Measurements from ENCODE around the gene TMEM183A. TPM values are rescaled to one million over a fixed set of nuclear protein-coding genes. Genes with fewer than 3 reads are reported as not detected.

TMEM183A gene
- total and polyA plus RNA-seq, 5 donors from 2014 or later = 53.6 to 130 (median 66.0) TPM

DNA sequence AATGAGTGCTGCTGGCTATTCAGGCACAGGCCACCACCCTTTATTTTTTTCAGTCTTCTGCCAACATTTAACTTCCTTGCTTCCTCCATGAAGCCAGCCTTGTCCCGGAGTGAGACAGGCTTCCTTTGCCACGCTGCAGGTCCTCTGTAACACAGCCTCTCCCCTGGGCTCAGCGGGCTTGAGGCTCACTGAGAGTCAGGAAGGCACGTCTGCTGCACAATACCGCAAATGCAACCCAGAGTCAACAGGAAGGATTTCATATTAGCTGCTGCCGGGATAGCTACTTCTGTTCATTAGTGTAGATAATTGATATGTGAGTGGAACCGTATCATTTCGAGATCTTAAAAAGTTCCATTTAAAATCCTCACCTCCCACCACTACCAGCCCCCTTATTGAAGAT lies 56.1 kb downstream of the TMEM183A start:
- Mint-ChIP-seq H3K27me3 (peaks cover 5% of the 10 kb centered on the region), H3K9me3 (no peaks in the 10 kb centered on the region), H3K36me3 (no peaks in the 10 kb centered on the region), H3K27ac (no peak overlapping the region), H3K4me3 (no peak overlapping the region), H3K4me1 (no peaks in the 10 kb centered on the region)
- no peaks in the 10 kb centered on the region for H3K4me1 ChIP-seq (ENCODE audit: control insufficient read depth, insufficient read depth, low read length, poor library complexity, severe bottlenecking)
- no peaks in the 10 kb centered on the region for H3K27me3 ChIP-seq (ENCODE audit: control insufficient read depth, insufficient read depth, low read length)
- ATAC-seq (ENCODE audit: low read depth in 2 of 2) = no peak
- H3K4me3 ChIP-seq (ENCODE audit: low read depth, low read length) = no peak overlapping the region
- H3K9me3 ChIP-seq (ENCODE audit: control insufficient read depth in 2 of 2, low read length in 2 of 2) = no peaks in the 10 kb centered on the region
- no peaks in the 10 kb centered on the region for H3K36me3 ChIP-seq (ENCODE audit: control insufficient read depth, insufficient read depth, low read length)
- no peak for DNase-seq
- H3K27ac ChIP-seq (ENCODE audit: insufficient read depth, low read length, poor library complexity, severe bottlenecking) = no peak overlapping the region

DNA sequence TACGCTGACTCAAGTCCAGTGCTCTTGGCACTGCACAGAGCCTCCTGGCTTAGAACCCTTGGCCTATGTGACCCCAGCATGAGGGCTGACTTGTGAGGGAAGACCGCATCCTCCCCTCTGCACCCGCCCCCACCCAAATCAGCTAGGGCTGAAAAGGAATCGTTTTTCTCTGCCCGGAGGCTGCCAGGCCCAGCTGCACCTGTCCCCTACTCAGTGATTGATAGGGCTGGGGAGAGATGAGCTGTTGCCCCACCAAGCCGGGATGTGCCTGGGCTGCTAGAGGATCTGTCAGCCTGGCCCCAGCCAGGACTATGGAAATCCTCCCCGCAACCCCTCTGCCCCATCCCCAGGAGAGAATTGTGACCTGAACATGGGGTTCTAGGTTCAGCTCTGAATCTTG lies 58.0 kb downstream of the TMEM183A start:
- H3K27me3 ChIP-seq (ENCODE audit: control insufficient read depth, insufficient read depth, low read length) = no peaks in the 10 kb centered on the region
- no peaks in the 10 kb centered on the region for H3K4me1 Mint-ChIP-seq
- no peaks in the 10 kb centered on the region for H3K9me3 Mint-ChIP-seq
- H3K36me3 ChIP-seq (ENCODE audit: control insufficient read depth, insufficient read depth, low read length) = no peaks in the 10 kb centered on the region
- no peak overlapping the region for H3K4me3 ChIP-seq (ENCODE audit: low read depth, low read length)
- no peak overlapping the region for H3K27ac ChIP-seq (ENCODE audit: insufficient read depth, low read length, poor library complexity, severe bottlenecking)
- peaks cover 5% of the 10 kb centered on the region for H3K27me3 Mint-ChIP-seq
- no peak overlapping the region for H3K27ac Mint-ChIP-seq
- no peaks in the 10 kb centered on the region for H3K36me3 Mint-ChIP-seq
- H3K4me3 Mint-ChIP-seq = no peak overlapping the region
- no peak for ATAC-seq (ENCODE audit: low read depth in 2 of 2)
- no peaks in the 10 kb centered on the region for H3K9me3 ChIP-seq (ENCODE audit: control insufficient read depth in 2 of 2, low read length in 2 of 2)
- no peak for DNase-seq
- H3K4me1 ChIP-seq (ENCODE audit: control insufficient read depth, insufficient read depth, low read length, poor library complexity, severe bottlenecking) = no peaks in the 10 kb centered on the region

- Histone ChIP-seq H3K36me3 (ENCODE audit: control insufficient read depth, insufficient read depth, low read length) (no peaks in the 10 kb centered on the region), H3K4me3 (ENCODE audit: low read depth, low read length) (no peak overlapping the region), H3K27ac (ENCODE audit: insufficient read depth, low read length, poor library complexity, severe bottlenecking) (no peak overlapping the region), H3K9me3 (ENCODE audit: control insufficient read depth in 2 of 2, low read length in 2 of 2) (no peaks in the 10 kb centered on the region), H3K27me3 (ENCODE audit: control insufficient read depth, insufficient read depth, low read length) (no peaks in the 10 kb centered on the region), H3K4me1 (ENCODE audit: control insufficient read depth, insufficient read depth, low read length, poor library complexity, severe bottlenecking) (no peaks in the 10 kb centered on the region)
- H3K36me3 Mint-ChIP-seq = no peaks in the 10 kb centered on the region
- ATAC-seq (ENCODE audit: low read depth in 2 of 2) = no peak
- H3K9me3 Mint-ChIP-seq = no peaks in the 10 kb centered on the region
- H3K27ac Mint-ChIP-seq = no peak overlapping the region
- peaks cover 5% of the 10 kb centered on the region for H3K27me3 Mint-ChIP-seq
- H3K4me3 Mint-ChIP-seq = no peak overlapping the region
- no peaks in the 10 kb centered on the region for H3K4me1 Mint-ChIP-seq
- no peak for DNase-seq
These were observed 58.8 kb downstream of the TMEM183A start for GRCh38 chr1:203065986-203066385.

DNA sequence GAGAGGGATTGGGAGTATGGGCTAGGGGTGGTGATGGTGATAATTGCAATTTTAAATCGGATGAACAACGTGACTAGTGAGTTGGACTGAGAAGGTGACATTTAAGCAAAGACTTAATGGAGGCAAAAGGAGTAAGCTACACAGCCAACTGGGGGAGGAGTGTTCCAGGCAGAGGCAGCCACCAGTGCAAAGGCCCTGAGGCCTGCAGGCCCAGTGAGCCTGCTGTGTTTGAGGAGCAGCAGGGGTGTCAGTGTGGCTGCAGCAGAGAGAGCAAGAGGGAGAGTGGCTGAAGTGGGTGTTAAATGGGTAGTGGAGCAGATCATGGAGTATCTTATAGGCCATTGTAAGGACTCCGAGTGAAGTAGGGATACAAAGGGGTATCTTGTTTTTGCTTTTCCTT lies 59.8 kb downstream of the TMEM183A start:
- H3K4me3 ChIP-seq (ENCODE audit: low read depth, low read length) = no peak overlapping the region
- H3K4me1 Mint-ChIP-seq = no peaks in the 10 kb centered on the region
- ATAC-seq (ENCODE audit: low read depth in 2 of 2) = no peak
- no peaks in the 10 kb centered on the region for H3K9me3 ChIP-seq (ENCODE audit: control insufficient read depth in 2 of 2, low read length in 2 of 2)
- H3K27ac ChIP-seq (ENCODE audit: insufficient read depth, low read length, poor library complexity, severe bottlenecking) = no peak overlapping the region
- H3K36me3 ChIP-seq (ENCODE audit: control insufficient read depth, insufficient read depth, low read length) = no peaks in the 10 kb centered on the region
- no peak overlapping the region for H3K27ac Mint-ChIP-seq
- H3K27me3 Mint-ChIP-seq = peaks cover 5% of the 10 kb centered on the region
- H3K36me3 Mint-ChIP-seq = no peaks in the 10 kb centered on the region
- H3K4me3 Mint-ChIP-seq = no peak overlapping the region
- H3K4me1 ChIP-seq (ENCODE audit: control insufficient read depth, insufficient read depth, low read length, poor library complexity, severe bottlenecking) = no peaks in the 10 kb centered on the region
- DNase-seq = no peak
- no peaks in the 10 kb centered on the region for H3K27me3 ChIP-seq (ENCODE audit: control insufficient read depth, insufficient read depth, low read length)
- H3K9me3 Mint-ChIP-seq = no peaks in the 10 kb centered on the region

DNA sequence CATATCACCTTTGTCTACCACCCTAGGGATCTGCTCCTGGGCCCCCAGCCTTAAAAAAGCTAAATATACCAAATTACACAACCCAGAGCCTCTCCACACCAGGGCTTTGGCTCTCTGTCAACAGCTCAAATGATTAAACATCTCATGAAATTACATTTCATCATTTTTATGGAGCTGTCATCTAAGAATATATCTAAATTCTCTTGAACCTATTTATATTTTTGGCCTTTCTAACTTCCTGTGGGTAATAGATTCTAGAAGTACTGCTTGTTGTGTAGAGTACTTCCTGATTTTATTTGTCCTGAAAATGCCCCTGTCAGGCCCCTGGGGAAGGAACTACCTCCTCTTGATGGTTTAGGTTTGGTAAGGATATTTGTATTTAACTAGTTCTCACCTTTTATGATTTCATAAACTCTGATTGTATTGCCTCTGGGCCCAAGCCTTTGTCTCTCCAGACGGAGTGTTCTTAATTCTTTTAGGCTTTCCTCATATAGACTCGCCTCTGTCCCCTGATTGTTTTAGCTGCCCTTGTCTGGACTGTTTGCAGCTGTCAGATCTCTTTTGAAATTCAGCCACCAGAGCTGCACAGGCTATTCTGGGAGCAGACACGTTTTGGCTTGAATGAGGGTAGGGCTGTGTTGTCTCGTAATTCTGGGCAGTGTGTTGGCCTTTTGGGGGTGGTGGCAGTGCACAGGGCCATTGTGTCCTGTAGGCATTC lies 62.0 kb downstream of the TMEM183A start:
- Mint-ChIP-seq H3K36me3 (peaks cover 3% of the 10 kb centered on the region), H3K4me3 (no peak overlapping the region), H3K4me1 (no peaks in the 10 kb centered on the region), H3K9me3 (peaks cover 0 to 1% (median 0%) of the 10 kb centered on the region in 7 donors), H3K27ac (no peak overlapping the region), H3K27me3 (peaks cover 18% of the 10 kb centered on the region)
- no peak for ATAC-seq (ENCODE audit: low read depth in 2 of 2)
- Histone ChIP-seq H3K36me3 (ENCODE audit: control insufficient read depth, insufficient read depth, low read length) (no peaks in the 10 kb centered on the region), H3K27me3 (ENCODE audit: control insufficient read depth, insufficient read depth, low read length) (peaks cover 6% of the 10 kb centered on the region), H3K27ac (ENCODE audit: insufficient read depth, low read length, poor library complexity, severe bottlenecking) (no peak overlapping the region), H3K4me1 (ENCODE audit: control insufficient read depth, insufficient read depth, low read length, poor library complexity, severe bottlenecking) (no peaks in the 10 kb centered on the region), H3K9me3 (ENCODE audit: control insufficient read depth in 2 of 2, low read length in 2 of 2) (no peaks in the 10 kb centered on the region), H3K4me3 (ENCODE audit: low read depth, low read length) (no peak overlapping the region)
- no peak for DNase-seq

- H3K27ac Mint-ChIP-seq = no peak overlapping the region
- Histone ChIP-seq H3K27me3 (ENCODE audit: control insufficient read depth, insufficient read depth, low read length) (peaks cover 10% of the 10 kb centered on the region), H3K36me3 (ENCODE audit: control insufficient read depth, insufficient read depth, low read length) (no peaks in the 10 kb centered on the region), H3K4me3 (ENCODE audit: low read depth, low read length) (no peak overlapping the region), H3K9me3 (ENCODE audit: control insufficient read depth in 2 of 2, low read length in 2 of 2) (no peaks in the 10 kb centered on the region), H3K4me1 (ENCODE audit: control insufficient read depth, insufficient read depth, low read length, poor library complexity, severe bottlenecking) (peaks cover 4% of the 10 kb centered on the region), H3K27ac (ENCODE audit: insufficient read depth, low read length, poor library complexity, severe bottlenecking) (no peak overlapping the region)
- DNase-seq (no peak), ATAC-seq (ENCODE audit: low read depth in 2 of 2) (no peak)
- H3K4me3 Mint-ChIP-seq = no peak overlapping the region
- peaks cover 34% of the 10 kb centered on the region for H3K27me3 Mint-ChIP-seq
- H3K9me3 Mint-ChIP-seq = peaks cover 0 to 1% (median 0%) of the 10 kb centered on the region in 7 donors
- H3K36me3 Mint-ChIP-seq = peaks cover 3% of the 10 kb centered on the region
- H3K4me1 Mint-ChIP-seq = peaks cover 0 to 6% (median 2%) of the 10 kb centered on the region in 4 donors
These were observed 64.9 kb downstream of the TMEM183A start for GRCh38 chr1:203072002-203072602.

GRCh38 chr1:203072911-203073310 lies 65.7 kb downstream of the TMEM183A start:
- Mint-ChIP-seq H3K4me1 (peaks cover 0 to 6% (median 2%) of the 10 kb centered on the region in 4 donors), H3K27ac (no peak overlapping the region), H3K9me3 (peaks cover 0 to 1% (median 0%) of the 10 kb centered on the region in 7 donors), H3K4me3 (no peak overlapping the region), H3K27me3 (peaks cover 39% of the 10 kb centered on the region), H3K36me3 (peaks cover 3% of the 10 kb centered on the region)
- Histone ChIP-seq H3K27me3 (ENCODE audit: control insufficient read depth, insufficient read depth, low read length) (peaks cover 10% of the 10 kb centered on the region), H3K36me3 (ENCODE audit: control insufficient read depth, insufficient read depth, low read length) (no peaks in the 10 kb centered on the region), H3K4me1 (ENCODE audit: control insufficient read depth, insufficient read depth, low read length, poor library complexity, severe bottlenecking) (peaks cover 4% of the 10 kb centered on the region), H3K4me3 (ENCODE audit: low read depth, low read length) (no peak overlapping the region), H3K27ac (ENCODE audit: insufficient read depth, low read length, poor library complexity, severe bottlenecking) (no peak overlapping the region), H3K9me3 (ENCODE audit: control insufficient read depth in 2 of 2, low read length in 2 of 2) (no peaks in the 10 kb centered on the region)
- no peak for DNase-seq
- no peak for ATAC-seq (ENCODE audit: low read depth in 2 of 2)

DNA sequence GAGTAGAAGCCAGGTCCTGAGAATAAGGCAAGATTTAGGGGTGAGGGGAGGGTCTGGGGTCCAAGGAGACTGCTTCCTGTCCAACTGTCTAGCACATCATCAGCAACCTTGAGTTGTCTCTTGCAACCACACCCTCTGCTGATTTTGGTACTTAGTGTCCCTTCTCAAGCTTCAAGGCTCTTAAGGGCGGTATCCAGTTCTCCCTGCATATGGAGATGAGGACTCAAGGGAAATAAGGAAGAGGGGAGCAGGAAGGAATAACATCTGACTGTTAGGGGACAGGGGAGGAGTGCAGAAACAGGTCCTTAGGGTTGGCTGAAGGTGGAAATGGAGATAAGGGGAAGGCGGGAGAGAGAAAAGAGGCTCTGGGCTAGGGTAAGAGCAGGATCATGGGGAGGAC lies 66.3 kb downstream of the TMEM183A start:
- Mint-ChIP-seq H3K4me1 (peaks cover 0 to 6% (median 2%) of the 10 kb centered on the region in 4 donors), H3K9me3 (peaks cover 0 to 1% (median 0%) of the 10 kb centered on the region in 7 donors)
- ATAC-seq (ENCODE audit: low read depth in 2 of 2) = no peak

More for the DNA sequence above, 66.3 kb downstream of the TMEM183A start:
- no peak for DNase-seq
- H3K4me1 ChIP-seq (ENCODE audit: control insufficient read depth, insufficient read depth, low read length, poor library complexity, severe bottlenecking) = peaks cover 4% of the 10 kb centered on the region
- peaks cover 45% of the 10 kb centered on the region for H3K27me3 Mint-ChIP-seq
- no peaks in the 10 kb centered on the region for H3K9me3 ChIP-seq (ENCODE audit: control insufficient read depth in 2 of 2, low read length in 2 of 2)
- H3K27ac ChIP-seq (ENCODE audit: insufficient read depth, low read length, poor library complexity, severe bottlenecking) = no peak overlapping the region
- no peaks in the 10 kb centered on the region for H3K36me3 ChIP-seq (ENCODE audit: control insufficient read depth, insufficient read depth, low read length)
- peaks cover 3% of the 10 kb centered on the region for H3K36me3 Mint-ChIP-seq
- peaks cover 10% of the 10 kb centered on the region for H3K27me3 ChIP-seq (ENCODE audit: control insufficient read depth, insufficient read depth, low read length)
- H3K4me3 ChIP-seq (ENCODE audit: low read depth, low read length) = no peak overlapping the region
- no peak overlapping the region for H3K27ac Mint-ChIP-seq
- H3K4me3 Mint-ChIP-seq = no peak overlapping the region
